H1 (cell line): ENCODE results near the gene ATPAF2. TPM values are rescaled to one million over a fixed set of nuclear protein-coding genes. Genes with fewer than 3 reads are reported as not detected.

Source experiments
- CTCF ChIA-PET: fragments of 300-600 bp; sonication (Branson Sonifier 250); formaldehyde crosslinking; loops from one replicate; lab custom pipeline; 2021; ENCODE audit not compliant: partially characterized antibody; lab: Charles Lee
- POLR2A ChIA-PET: fragments of 300-600 bp; sonication (Branson Sonifier 250); formaldehyde crosslinking; loops from one replicate; lab custom pipeline; 2021; ENCODE audit warnings: inconsistent platforms; ENCODE audit not compliant: partially characterized antibody; lab: Charles Lee
- DNase-seq, 2 experiments: peaks; one replicate each; pipeline versions ENCODE4 v3.0.0 to v3.0.0-alpha.2; 2010 to 2022; ENCODE audit warnings: low spot score in 2 of 2, low read depth in 1 of 2, mixed read lengths in 1 of 2
- FAIRE-seq: peaks from 2 replicates; lab custom pipeline; 2011; peaks lifted over from hg19 to GRCh38; lab: Jason Lieb, UNC
- H2AFZ ChIP-seq: 2 replicates; pipeline ENCODE4 v1.8.1; 2012; ENCODE audit warnings: low read length, inconsistent platforms
- H2AK5ac ChIP-seq: 2 replicates; pipeline ENCODE4 v1.6.1; 2013; ENCODE audit warnings: low read depth, low read length
- H2BK120ac ChIP-seq: replicated peaks from 2 replicates; pipeline ENCODE3; 2013; ENCODE audit warnings: low read depth, low read length, inconsistent platforms
- H2BK12ac ChIP-seq: 2 replicates; pipeline ENCODE4 v1.6.1; 2013; ENCODE audit warnings: low read depth, low read length
- H2BK15ac ChIP-seq: 2 replicates; pipeline ENCODE4 v1.6.1; 2013; ENCODE audit warnings: low read length
- H2BK20ac ChIP-seq: 2 replicates; pipeline ENCODE4 v1.6.1; 2013; ENCODE audit warnings: low read length
- H2BK5ac ChIP-seq: 2 replicates; pipeline ENCODE4 v1.6.1; 2013; ENCODE audit warnings: low read depth, low read length
- H3K14ac ChIP-seq: 2 replicates; pipeline ENCODE4 v1.6.1; 2013; ENCODE audit warnings: inconsistent platforms; ENCODE audit not compliant: insufficient read length
- H3K18ac ChIP-seq: 2 replicates; pipeline ENCODE4 v1.6.1; 2013; ENCODE audit warnings: low read length; ENCODE audit errors: extremely low read depth
- H3K23ac ChIP-seq: 2 replicates; pipeline ENCODE4 v1.6.1; 2013; ENCODE audit warnings: inconsistent platforms; ENCODE audit not compliant: insufficient read length
- H3K23me2 ChIP-seq: 2 replicates; pipeline ENCODE4 v1.6.1; 2013; ENCODE audit warnings: low read depth, low read length
- H3K27ac ChIP-seq: 2 replicates; pipeline ENCODE4 v1.6.1; 2011; ENCODE audit warnings: low read depth, low read length, inconsistent platforms
- H3K27me3 ChIP-seq, 4 experiments: replicated peaks in 1 of 4; 1 replicate in 1 of 4; 2 replicates in 3 of 4; pipeline versions ENCODE4 v1.6.1 to v1.8.1; 2011 to 2013; ENCODE audit warnings: low read length in 3 of 4, mild to moderate bottlenecking in 3 of 4, inconsistent platforms in 2 of 4, mixed read lengths in 2 of 4, moderate library complexity in 1 of 4; ENCODE audit not compliant: control insufficient read depth in 3 of 4, insufficient read depth in 3 of 4; ENCODE audit errors: extremely low read depth in 1 of 4
- H3K36me3 ChIP-seq, 4 experiments: 2 replicates each; pipeline versions ENCODE4 v1.6.1 to v1.8.1; 2011 to 2013; ENCODE audit warnings: mild to moderate bottlenecking in 4 of 4, low read length in 3 of 4, moderate library complexity in 2 of 4, control low read depth in 1 of 4, inconsistent platforms in 1 of 4; ENCODE audit not compliant: insufficient read depth in 4 of 4, control insufficient read depth in 2 of 4
- H3K4ac ChIP-seq: replicated peaks from 2 replicates; pipeline ENCODE3; 2013; ENCODE audit warnings: low read length, low read depth, mixed read lengths, inconsistent platforms; ENCODE audit not compliant: insufficient read length
- H3K4me1 ChIP-seq, 4 experiments: replicated peaks in 1 of 4; 1 replicate in 1 of 4; 2 replicates in 3 of 4; pipeline versions ENCODE4 v1.6.1 to v1.8.1; 2011 to 2013; ENCODE audit warnings: low read length in 3 of 4, inconsistent platforms in 2 of 4, mixed read lengths in 1 of 4; ENCODE audit not compliant: insufficient read depth in 4 of 4, control insufficient read depth in 3 of 4
- H3K4me2 ChIP-seq, 2 experiments: 2 replicates each; pipeline versions ENCODE4 v1.6.1 to v1.8.1; 2011 to 2013; ENCODE audit warnings: low read depth in 2 of 2, low read length in 2 of 2, control low read depth in 1 of 2, inconsistent platforms in 1 of 2, mild to moderate bottlenecking in 1 of 2; ENCODE audit not compliant: insufficient read depth in 1 of 2
- H3K4me3 ChIP-seq, 4 experiments: fragments of 200-600, 300-600 bp in 1 of 4; sonication (generic), shearing (Covaris generic), sonication (Bioruptor Twin) in 1 of 4; 2 replicates each; pipeline versions ENCODE4 v1.5.1 to v1.8.1; 2011 to 2016; ENCODE audit warnings: low read length in 4 of 4, low read depth in 3 of 4, control low read depth in 2 of 4, inconsistent platforms in 2 of 4, mild to moderate bottlenecking in 2 of 4, mixed read lengths in 1 of 4, moderate library complexity in 1 of 4; ENCODE audit not compliant: insufficient read depth in 2 of 4; ENCODE audit errors: extremely low read depth in 1 of 4
- H3K56ac ChIP-seq: replicated peaks from 2 replicates; pipeline ENCODE3; 2013; ENCODE audit warnings: low read depth, mild to moderate bottlenecking, mixed read lengths, low read length, inconsistent platforms; ENCODE audit not compliant: insufficient read length
- H3K79me1 ChIP-seq: 2 replicates; pipeline ENCODE4 v1.6.1; 2013; ENCODE audit warnings: low read depth, low read length, control low read depth
- H3K79me2 ChIP-seq, 2 experiments: 2 replicates each; pipeline versions ENCODE4 v1.6.1 to v1.8.1; 2012 to 2013; ENCODE audit warnings: low read length in 2 of 2, mild to moderate bottlenecking in 2 of 2, inconsistent platforms in 1 of 2; ENCODE audit not compliant: insufficient read depth in 2 of 2, control insufficient read depth in 1 of 2
- H3K9ac ChIP-seq, 4 experiments: replicated peaks in 1 of 4; 1 replicate in 1 of 4; 2 replicates in 3 of 4; pipeline versions ENCODE4 v1.6.1 to v1.8.1; 2011 to 2013; ENCODE audit warnings: low read depth in 3 of 4, low read length in 3 of 4, control low read depth in 2 of 4, mild to moderate bottlenecking in 2 of 4, moderate library complexity in 2 of 4, inconsistent platforms in 1 of 4; ENCODE audit errors: extremely low read depth in 1 of 4
- H3K9me3 ChIP-seq, 2 experiments: 2 replicates each; pipeline versions ENCODE4 v1.6.1 to v1.8.1; 2012 to 2013; ENCODE audit warnings: mild to moderate bottlenecking in 2 of 2, moderate library complexity in 2 of 2, control low read depth in 1 of 2, inconsistent platforms in 1 of 2, low read depth in 1 of 2, low read length in 1 of 2, mixed read lengths in 1 of 2; ENCODE audit not compliant: insufficient read depth in 2 of 2
- H4K20me1 ChIP-seq, 2 experiments: replicated peaks in 1 of 2; 2 replicates each; pipeline versions ENCODE3 to v1.8.1; 2011 to 2013; ENCODE audit warnings: inconsistent platforms in 2 of 2, low read length in 2 of 2, mild to moderate bottlenecking in 1 of 2; ENCODE audit not compliant: insufficient read depth in 2 of 2, control insufficient read depth in 1 of 2
- H4K5ac ChIP-seq: 2 replicates; pipeline ENCODE4 v1.6.1; 2013; ENCODE audit warnings: low read length, low read depth, mixed read lengths, inconsistent platforms; ENCODE audit not compliant: insufficient read length
- H4K8ac ChIP-seq: 2 replicates; pipeline ENCODE4 v1.8.0; 2013; ENCODE audit warnings: mild to moderate bottlenecking, moderate library complexity, low read length, inconsistent platforms; ENCODE audit not compliant: insufficient read depth; ENCODE audit errors: extremely low read depth
- H4K91ac ChIP-seq: replicated peaks from 2 replicates; pipeline ENCODE3; 2013; ENCODE audit warnings: low read length, mixed read lengths, inconsistent platforms; ENCODE audit not compliant: insufficient read length
- ASH2L ChIP-seq: fragments of 200-600, 300-600 bp; sonication (generic); IDR thresholded peaks from one replicate; pipeline ENCODE4 v1.7.1; 2017; ENCODE audit warnings: low read length
- CBX5 ChIP-seq: fragments of 300-800, 300-1000 bp; sonication (generic); IDR thresholded peaks from 2 replicates; pipeline ENCODE4 v1.7.1; 2016; ENCODE audit warnings: antibody characterized with exemption, low read length, low read depth
- CREB1 ChIP-seq: IDR thresholded peaks from 2 replicates; pipeline ENCODE4 v1.6.1; 2012; ENCODE audit warnings: inconsistent platforms
- GABPA ChIP-seq: IDR thresholded peaks from 2 replicates; pipeline ENCODE4 v1.6.1; 2011; ENCODE audit warnings: mild to moderate bottlenecking, low read length, moderate library complexity, borderline replicate concordance; ENCODE audit not compliant: insufficient read depth
- NANOG ChIP-seq: IDR thresholded peaks from 2 replicates; pipeline ENCODE4 v1.6.1; 2011; ENCODE audit warnings: low read length, low read depth, mild to moderate bottlenecking, inconsistent platforms; ENCODE audit not compliant: insufficient read depth, poor library complexity, severe bottlenecking
- POLR2A ChIP-seq, 2 experiments: IDR thresholded peaks; 1 replicate in 1 of 2; 2 replicates in 1 of 2; pipeline ENCODE4 v1.6.1; 2011; ENCODE audit warnings: low read depth in 2 of 2, low read length in 2 of 2, mild to moderate bottlenecking in 2 of 2; ENCODE audit errors: control extremely low read depth in 1 of 2
- SP1 ChIP-seq: IDR thresholded peaks from 2 replicates; pipeline ENCODE4 v1.6.1; 2011; ENCODE audit warnings: low read depth, low read length
- TEAD4 ChIP-seq: IDR thresholded peaks from 2 replicates; pipeline ENCODE4 v1.6.1; 2012; ENCODE audit warnings: low read depth, low read length, inconsistent platforms, mixed read lengths
- WGBS, 2 experiments: shearing (Covaris generic) in 1 of 2; methylation state at CpG; one replicate each; pipeline versions ENCODE4 v1.1.6 to v1.1.7; 2013 to 2015; ENCODE audit warnings: low lambda C conversion rate in 2 of 2, mixed read lengths in 2 of 2, inconsistent platforms in 1 of 2, low coverage in 1 of 2, missing lambda C conversion rate in 1 of 2; ENCODE audit not compliant: insufficient replicate concordance in 2 of 2, insufficient coverage in 1 of 2, insufficient read length in 1 of 2; ENCODE audit errors: extremely low coverage in 1 of 2, missing lambda C conversion rate in 1 of 2; 5-methylcytosine and 5-hydroxymethylcytosine counted together
- polyA plus RNA-seq, 7 experiments: library from polyadenylated mRNA; depleted of rRNA in 3 of 7; stranded (reverse) in 5 of 7; unstranded in 2 of 7; fragments of >200 nt in 5 of 7; fragments of 200-250 nt in 2 of 7; gene quantifications; 1 replicate in 5 of 7; 2 replicates in 1 of 7; 4 replicates in 1 of 7; pipeline versions ENCODE4 v1.2.1 to v1.2.3, GENCODE V29; 2011 to 2013; ENCODE audit warnings: missing spikeins in 2 of 7, mixed read lengths in 2 of 7
- total RNA-seq: library from RNA; stranded (reverse); fragmentation: NEBNext Ultra II Directional; extraction: Animal tissue kit (Norgen Biotek cat#: 25700); gene quantifications from 2 replicates; pipeline ENCODE4 v1.2.1, GENCODE V29; 2021
- TF ChIP-seq, protein P1 (sequence below): IDR thresholded peaks from 2 replicates; pipeline ENCODE4 v1.6.1; 2011; ENCODE audit warnings: low read depth, mild to moderate bottlenecking, low read length; ENCODE audit not compliant: insufficient read depth

ATPAF2 gene
- total and polyA plus RNA-seq, 2 of the 8 experiments (the other 6 are each of a cell fraction or from before 2014, with no cell fraction given), result 19.6 to 22.9 TPM

DNA sequence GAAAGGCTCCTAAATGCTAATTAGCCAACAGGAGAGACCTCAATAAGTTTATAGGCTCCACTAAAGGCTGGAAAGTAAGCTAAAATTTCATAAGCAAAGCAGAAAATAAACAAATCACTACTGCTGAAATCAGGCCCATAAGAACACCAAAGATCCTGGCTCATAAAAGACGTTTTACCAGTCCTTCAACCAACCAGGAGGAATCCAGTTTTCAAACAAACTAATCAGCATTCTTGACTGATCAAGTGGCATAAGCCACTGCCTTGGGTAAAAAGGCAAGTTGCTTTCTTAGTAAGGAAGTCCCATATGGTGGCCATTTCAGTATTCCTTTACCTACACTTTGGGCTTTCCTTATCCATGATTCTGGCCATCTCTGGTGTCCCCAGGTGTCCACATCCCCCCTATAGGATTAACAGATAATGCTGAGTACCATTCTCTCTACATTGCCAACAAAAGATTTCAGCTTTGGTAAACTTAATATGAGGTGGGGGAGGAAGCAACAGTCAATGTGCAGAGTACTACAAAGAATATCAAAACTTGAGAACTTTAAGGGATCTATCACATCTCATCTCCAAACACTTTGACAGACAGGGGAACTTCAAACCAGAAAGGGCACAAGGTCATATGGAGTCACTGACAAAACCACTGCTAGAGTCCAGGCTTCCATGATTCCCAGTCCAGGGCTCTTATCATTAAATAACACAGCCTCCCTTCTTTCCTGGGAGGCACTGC lies 68.1 kb downstream of the ATPAF2 start:
- Histone ChIP-seq H3K18ac (no peak overlapping the region), H3K9ac (no peak overlapping the region), H4K8ac (no peak overlapping the region), H2BK120ac (no peak overlapping the region), H2BK12ac (no peak overlapping the region), H3K23me2 (peaks cover 5% of the 10 kb centered on the region; the same call in 1 of the 2 replicates), H3K9me3 (no peaks in the 10 kb centered on the region), H3K36me3 (no peaks in the 10 kb centered on the region), H2BK15ac (no peak overlapping the region), H3K4me1 (peaks cover 0 to 5% (median 2%) of the 10 kb centered on the region in 4 experiments; a peak in 2 of 7 replicates), H3K4me3 (no peak overlapping the region; a peak in 1 of 8 replicates), H2BK5ac (no peak overlapping the region), H2AFZ (no peak overlapping the region), H3K4ac (no peak overlapping the region), H3K27me3 (no peaks in the 10 kb centered on the region), H3K23ac (no peak overlapping the region), H2BK20ac (no peak overlapping the region), H3K79me2 (no peaks in the 10 kb centered on the region), H3K56ac (no peak overlapping the region), H4K5ac (no peak overlapping the region), H3K14ac (no peak overlapping the region), H3K4me2 (peak overlapping the region in 1 of 2 experiments; percentile 52; a peak in 1 of 4 replicates), H4K91ac (no peak overlapping the region), H4K20me1 (no peaks in the 10 kb centered on the region), H2AK5ac (no peak overlapping the region), H3K27ac (no peak overlapping the region), H3K79me1 (no peaks in the 10 kb centered on the region; the same call in 1 of the 2 replicates)
- TF ChIP-seq POLR2A (IDR thresholded peaks at IDR 0.05; ENCODE audit: control extremely low read depth in 1 of 2, low read depth in 2 of 2, low read length in 2 of 2) (no peak), TEAD4 (no peak), NANOG (no peak), ASH2L (no peak), CBX5 (no peak), GABPA (no peak), CREB1 (no peak), SP1 (no peak)
- TF ChIP-seq, protein P1, sequence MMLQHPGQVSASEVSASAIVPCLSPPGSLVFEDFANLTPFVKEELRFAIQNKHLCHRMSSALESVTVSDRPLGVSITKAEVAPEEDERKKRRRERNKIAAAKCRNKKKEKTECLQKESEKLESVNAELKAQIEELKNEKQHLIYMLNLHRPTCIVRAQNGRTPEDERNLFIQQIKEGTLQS, result no peak
- ChIA-PET CTCF (interaction anchor here (1.0 to 2.5 kb wide), 5 partner anchors 14 to 52 kb away, joined by 3 to 7 read pairs (median 4); no protein-coding TSS in a partner anchor), POLR2A (interaction anchor here (1.1 kb wide), 1 partner anchor 21 kb away, joined by 4 read pairs; no protein-coding TSS in a partner anchor)
- WGBS, 2 experiments, result 55% methylated on average over 1 of the region's 1 CpG; no CpG with 5 or more reads in 1 of the 2 experiments
- FAIRE-seq (no peak), DNase-seq (no peak)
